GM19240 (cell line): ENCODE results near the gene PARL.

Experiments used
- DNase-seq: peaks from one replicate; pipeline ENCODE4 v3.0.0; 2011; ENCODE audit warnings: low spot score; ENCODE audit not compliant: insufficient read length

PARL gene

DNA sequence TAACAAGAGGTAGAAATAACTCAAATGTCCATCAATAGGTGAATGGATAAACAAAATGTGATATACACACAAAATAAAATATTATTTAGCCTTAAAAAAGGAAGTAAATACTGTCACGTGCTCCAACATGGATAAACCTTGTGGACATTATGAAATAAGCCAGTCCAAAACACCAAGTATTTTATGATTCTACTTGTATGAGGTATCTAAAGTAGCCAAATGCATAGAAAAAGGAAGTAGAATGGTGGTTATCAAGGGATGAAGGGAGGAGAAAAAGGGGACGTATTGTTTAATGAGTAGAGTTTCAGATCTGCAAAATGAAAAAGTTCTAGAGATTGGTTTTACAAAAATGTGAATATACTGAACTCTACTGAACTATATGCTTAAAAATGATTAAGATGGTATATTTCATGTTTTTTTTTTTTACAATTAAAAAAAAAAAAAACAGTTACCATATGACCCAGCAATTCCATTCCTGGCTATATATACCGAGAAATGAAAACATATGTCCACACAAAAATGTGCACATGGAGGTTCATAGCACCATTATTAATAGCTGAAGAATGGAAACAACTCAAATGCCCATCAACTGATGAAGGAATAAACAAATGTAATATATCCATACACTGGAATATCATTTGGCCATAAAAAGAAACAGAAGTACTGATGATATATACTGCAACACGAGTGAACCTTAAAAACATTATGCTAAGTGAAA is 30.2 kb downstream of the PARL start:
- DNase-seq: no peak

DNA sequence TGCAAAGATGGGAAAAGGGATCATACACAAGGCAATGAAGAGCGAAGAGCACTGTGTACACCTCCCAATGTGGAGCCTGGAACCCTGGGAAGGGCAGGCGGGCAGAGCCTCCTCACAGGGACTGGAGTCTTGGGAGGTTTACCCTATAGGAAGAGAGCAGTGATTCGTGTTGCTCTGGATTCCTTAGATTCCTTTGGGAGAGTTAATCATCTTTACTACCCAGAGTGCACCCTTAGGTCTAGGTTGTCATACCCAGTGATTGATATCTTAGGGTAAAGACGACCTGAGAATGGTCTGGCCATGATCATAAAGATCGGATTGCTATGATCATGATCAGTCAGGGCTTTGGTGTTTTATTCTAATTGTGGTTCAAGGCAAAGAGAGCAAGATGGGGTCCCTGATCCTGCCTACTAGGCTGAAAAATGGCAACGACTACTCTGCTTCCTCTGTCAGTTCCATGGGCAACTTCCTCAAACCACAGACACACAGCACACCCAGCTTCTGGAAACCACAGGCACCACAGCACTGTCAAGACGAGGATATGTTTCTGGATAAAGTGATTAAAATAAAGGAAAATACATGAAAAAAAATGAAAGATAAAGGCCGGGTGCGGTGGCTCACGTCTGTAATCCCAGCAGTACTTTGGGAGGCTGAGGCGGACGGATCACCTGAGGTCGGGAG is 38.9 kb downstream of the PARL start:
- no peak for DNase-seq

DNA sequence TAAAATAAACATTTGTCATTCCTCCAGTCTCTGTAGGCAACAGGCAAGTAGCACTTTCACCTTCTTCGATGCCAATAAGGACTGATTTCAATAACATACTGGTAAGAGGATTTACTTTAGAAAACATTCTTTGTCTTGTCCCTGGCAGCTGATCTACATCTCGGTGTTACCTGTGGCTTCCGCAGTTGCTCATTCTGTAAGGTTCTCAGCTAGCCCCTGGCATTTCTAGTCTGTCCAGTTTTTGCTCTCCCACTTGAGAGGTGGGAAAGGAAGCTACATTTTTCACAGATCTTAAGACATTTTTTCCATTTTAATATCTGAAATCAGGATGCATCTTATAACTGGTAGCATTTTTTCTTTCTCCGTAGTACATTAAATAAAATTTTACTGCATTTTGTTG is 39.6 kb downstream of the PARL start:
- DNase-seq: no peak

DNA sequence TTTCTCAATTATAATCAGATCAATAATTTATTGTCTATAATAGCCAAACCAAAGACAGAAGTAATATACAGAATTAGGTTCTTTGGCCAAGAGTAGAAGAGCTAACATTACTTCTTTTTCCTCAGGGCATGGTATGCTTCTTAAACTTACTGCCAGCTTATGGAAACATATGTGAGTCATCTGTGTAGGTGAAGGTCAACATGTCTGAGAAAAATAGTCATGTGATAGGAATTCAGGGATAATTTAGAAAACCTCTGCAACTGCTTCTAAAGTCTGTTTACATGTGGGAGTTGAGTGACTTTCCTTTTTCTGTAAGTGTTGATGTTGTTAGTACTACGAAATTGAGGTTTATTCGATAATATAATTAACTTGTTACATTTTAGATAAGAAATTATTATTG is 40.1 kb downstream of the PARL start:
- DNase-seq: no peak

DNA sequence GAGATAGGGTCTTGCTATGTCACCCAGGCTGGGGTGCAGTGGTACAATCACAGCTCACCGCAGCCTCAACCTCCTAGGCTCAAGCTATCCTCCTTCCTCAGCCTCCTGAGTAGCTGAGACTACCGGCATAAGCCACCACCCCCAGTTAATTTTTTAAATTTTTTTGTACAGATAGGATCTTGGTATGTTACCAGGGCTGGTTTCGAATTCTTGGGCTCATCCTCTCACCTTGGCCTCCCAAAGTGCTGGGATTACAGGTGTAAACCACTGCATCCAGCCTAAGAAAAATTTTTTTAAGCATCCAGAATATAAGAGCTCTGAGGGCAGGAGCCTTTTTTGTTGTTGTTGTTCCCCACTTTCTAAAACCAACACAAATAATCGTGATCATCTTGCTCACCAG is 44.9 kb downstream of the PARL start:
- no peak for DNase-seq

DNA sequence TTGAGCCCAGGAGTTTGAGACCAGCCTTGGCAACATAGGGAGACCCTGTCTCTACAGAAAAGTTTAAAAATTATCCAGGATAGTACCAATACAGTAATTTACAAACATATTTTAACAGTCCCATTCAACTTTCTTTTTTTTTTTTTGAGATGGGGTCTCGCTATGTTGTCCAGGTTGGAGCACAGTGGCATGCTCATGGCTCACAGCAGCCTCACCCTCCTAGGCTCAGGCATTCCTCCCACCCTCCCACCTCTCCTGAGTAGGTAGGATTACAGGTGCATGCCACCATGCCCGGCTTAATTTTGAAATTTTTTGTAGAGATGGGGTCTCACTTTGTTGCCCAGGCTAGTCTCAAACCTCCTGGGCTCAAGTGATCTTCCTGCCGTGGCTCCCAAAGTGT is 46.8 kb downstream of the PARL start:
- no peak for DNase-seq

DNA sequence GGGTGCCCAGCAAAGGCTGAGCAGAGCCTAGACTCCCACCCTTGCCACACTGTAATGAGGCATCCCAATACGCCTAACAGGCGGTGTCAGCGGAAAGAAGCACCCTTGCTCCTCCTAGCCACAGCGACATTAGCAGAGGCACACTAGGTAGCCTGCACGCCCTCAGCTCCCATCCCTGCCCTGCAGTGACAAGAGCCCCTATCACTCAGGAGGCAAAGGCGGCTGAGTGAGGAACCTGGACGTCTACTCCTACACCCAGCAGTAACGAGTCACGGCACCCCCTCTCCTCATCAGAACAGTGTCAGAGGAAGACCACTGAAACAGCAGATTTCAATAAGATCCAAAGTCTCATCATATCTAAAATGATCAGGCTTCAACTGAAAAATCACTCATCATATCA is 47.3 kb downstream of the PARL start:
- no peak for DNase-seq

DNA sequence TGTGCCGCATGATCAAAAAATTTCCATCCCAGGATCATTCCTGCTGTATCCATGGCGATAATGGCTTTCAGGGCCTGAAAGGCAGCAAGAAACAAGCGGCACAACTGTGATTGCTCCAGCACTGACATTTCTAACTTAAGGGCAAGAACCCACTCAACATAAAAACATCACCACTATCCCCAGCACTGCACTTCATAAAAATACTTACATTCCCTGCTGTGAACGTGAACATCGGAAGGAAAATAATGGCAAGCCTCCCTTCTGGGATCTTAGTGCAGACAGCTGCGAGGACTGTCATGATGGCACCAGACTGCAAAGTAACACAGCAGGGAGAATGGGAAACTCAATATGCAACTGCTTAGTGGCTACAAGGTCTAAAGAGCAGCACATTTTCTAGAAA is 51.2 kb downstream of the PARL start:
- no peak for DNase-seq

DNA sequence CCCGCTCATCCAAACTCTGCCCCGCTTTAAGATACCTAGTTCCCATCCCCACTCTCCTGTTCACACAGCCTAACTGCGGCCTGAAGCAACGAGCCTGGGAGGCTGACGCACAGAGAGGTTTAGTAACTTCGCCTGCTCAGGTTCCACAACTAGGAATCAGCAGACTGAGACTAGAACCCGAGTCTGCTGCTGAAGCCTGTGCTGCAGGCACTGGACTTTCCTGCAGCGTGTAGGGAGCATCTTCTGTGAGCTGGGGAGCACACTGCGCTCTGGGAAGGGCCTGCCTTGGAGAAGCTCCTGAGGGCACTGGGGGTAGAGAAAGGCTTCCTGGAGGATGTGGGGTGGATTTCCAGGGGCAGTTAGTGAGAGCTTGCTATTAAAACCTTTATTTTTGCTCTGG is 54.5 kb downstream of the PARL start:
- DNase-seq: no peak

DNA sequence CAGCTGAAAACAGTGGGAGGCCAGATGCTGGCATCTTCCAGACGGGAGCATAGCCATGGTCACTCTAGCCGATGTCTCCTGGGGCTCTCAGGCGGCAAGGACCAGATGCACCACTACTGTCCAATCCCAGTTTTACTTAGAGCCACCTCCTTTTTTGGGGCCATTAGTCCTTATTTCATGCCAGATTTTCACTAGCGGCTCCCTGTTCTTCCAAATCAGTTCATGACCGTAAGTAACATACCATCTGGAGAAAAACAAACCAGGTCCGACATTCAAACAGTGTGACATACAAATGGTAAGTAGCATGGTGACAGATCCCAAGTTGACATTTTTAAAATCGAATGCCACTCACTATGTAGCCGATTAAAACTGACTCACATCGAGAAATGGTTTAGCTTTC is 55.2 kb downstream of the PARL start:
- DNase-seq: no peak

DNA sequence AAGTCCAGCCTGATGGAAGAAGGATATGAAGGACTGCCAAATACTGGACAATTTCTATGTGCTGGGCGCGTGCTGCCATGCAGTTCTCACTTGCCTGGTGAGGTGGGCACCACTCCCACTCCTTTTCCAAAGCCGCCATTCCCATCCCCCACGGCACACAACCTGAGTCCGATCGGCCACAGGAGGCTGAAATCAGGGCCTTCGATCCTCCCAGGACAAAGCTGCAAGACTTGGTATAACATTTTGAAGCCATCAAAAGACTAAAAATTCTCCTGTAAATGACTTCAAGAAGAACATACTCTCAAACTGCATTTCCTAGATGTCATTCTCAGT is 56.2 kb downstream of the PARL start:
- no peak for DNase-seq

DNA sequence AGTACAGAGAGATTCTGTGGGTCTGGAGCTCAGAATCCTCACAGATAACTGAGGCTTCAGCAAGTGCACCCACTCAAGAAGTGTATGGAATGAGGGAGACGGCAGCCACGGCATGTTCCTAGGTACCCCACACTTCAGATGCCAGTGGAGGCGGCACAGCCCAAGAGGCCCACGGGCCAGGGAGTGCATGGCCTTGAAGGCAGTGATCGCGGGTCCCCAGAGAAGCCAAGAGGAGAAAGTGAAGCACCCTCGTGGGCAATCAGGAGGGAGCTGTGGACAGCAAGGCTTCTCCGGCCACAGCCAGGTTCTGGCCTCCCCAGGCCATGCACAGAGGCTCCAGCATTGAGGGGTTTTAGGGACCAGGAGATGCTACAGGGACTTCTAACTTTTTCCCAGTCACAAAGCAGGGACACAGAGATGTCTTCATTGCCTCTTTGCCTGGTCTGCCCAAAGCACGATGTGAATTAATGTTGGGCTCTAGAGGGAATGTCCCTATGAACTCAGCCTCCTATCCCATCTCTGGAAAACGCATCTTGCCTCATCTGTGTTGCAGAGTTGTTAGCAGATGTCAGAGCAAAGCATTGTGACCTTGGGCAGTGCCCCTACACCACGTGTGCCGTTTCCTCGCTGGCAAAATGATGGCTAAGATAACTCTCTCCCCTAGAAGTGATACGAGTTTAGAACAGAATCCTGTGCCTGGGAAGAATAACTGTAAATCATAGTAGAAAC is 56.7 kb downstream of the PARL start:
- DNase-seq: no peak

DNA sequence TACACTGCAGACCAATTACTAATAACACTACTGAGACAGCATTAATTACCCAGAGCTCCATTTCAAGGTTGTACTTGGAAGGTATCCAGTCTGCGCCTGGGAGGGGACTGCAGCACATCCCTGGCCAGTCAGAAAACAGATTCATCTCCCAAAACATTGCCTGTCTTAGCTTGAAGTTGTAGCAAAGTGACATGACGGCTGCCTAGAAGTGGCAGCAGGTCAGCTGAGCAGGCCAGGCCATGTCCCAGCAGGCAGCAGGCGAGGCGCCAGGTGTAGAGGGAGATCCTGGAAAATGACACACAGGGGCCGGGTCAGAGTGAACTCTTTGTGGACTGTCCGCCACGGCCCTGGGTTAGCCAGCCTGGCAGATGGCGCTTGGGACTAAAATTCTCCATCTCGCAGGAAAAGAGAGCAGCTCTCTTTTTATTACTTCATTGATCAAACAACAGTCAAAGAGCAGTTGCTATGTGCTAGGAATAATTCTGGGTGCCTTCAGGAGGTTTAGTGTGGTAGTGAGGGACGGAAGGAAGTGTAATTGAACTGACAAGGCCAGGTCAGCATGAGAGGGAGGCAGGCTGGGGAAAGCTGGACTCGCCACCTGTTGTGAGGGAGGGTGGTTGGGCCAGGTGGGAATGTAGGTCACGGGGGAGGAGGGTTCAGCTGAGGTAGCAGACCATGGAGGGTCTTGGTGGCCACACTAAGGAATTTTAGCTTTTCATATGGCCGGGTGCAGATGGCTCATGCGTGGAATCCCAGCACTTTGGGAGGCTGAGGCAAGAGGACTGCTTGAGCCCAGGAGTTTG is 58.0 kb downstream of the PARL start:
- no peak for DNase-seq

DNA sequence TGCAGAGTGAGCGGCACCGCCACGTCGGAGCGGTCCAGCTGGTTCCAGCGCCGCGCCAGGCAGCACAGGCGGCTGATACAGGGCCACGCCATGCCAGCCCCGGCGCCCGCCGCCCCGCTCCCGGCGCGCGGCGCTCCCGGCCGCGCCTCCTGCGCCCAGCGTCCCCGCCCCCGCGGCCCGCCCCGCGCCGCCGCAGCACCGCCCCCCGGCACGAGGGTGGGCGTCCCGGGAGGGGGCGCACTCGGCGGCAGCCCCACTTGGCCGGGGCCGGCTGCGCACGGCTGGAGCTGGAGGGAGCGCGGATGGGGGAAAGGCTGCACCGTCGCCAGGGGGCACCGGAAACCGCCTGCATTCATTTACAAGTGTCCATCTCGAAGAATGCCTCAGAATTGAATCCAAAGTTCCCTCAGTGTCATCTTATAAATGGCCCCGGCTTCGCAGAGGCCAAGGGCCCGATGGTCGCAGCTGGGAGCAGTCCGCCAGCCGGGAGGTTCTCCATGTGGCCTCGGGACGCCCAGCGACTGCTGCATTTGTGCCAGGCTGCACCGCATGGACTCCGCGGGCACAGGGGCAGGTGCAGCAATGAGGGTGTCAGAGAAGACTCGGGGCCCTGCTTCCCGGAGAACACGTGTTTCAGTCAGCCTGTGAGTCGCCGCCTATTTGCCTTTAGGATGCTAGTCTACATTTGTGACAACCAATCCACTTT is 59.1 kb downstream of the PARL start, which contains the start of gene MAP6D1:
Gene MAP6D1, minus strand, starts transcription at position 122 of the 706 bp plus-strand sequence. Its CDS starts 30 bp downstream, at position 92.
- no peak for DNase-seq

DNA sequence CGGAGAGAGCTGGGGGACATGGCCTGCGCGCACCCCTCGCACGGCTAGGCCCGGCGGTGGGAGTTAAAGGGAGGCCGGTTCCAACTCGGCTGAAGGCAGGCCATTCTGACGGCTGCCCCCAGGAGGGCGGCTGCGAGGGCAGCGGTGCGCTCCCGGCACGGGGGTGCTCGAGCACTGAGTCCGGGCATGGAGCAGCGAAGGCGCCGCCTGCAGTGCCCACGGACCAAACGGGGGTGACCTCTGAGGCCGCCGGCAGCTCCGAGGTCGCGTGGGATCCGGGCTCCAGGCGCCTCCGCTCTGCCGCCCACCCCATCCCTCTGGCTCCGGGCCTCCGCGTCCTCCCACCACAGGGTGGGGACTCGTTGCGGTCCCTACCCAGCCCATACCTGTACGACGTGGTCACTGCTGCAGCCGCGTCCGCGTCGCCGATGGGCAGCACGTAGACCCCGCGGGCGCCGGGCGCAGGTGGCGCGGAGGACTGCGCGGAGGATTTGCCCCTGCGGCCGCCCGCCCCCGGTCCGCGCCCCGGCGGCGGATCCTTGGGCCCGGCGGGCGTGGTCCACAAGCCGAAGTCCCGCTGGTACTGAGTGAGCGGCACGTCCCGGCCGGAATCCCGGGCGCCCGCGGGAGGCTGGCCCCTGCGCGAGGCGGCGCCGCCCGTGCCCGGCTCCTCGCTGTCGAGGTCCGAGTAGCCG is 59.8 kb downstream of the PARL start:
- no peak for DNase-seq

DNA sequence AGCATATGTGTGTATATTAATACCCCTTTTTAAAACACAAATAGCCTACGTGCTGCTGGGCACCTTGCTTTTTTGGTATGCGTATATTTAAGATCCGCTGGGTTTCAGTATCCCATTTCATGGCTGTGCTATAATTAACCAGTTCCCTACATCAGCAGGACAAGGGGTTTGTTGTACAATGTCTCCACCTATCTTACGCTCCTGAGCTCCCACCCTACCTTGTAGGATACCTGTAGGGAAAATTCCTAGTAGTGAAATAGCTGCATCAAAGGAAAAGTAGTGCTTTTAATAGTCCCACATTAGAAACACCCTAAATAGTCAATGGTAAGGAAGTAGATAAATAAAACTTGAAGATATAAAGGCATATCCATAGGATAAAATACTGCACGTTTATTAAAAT is 60.7 kb downstream of the PARL start:
- DNase-seq: no peak

DNA sequence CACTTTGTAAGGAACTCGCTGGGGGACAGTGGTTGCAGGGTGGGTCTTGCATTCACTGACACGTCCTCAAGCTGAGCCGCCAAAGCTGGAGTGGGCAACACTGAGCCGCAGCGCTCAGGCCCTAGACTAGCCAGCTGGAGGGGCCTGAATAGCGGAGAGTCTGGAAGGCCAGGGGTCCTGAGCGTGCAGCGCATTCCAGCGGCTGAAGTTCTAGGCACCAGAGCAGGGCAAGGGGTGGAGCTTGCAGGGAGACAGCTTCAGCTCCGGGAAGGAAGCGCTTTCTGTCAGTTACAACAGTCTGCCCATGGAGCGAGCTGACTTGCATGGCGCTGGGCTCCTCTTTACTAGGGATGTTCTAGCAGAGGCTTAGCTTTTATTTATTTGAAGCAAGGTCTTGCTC is 62.0 kb downstream of the PARL start:
- DNase-seq: no peak

DNA sequence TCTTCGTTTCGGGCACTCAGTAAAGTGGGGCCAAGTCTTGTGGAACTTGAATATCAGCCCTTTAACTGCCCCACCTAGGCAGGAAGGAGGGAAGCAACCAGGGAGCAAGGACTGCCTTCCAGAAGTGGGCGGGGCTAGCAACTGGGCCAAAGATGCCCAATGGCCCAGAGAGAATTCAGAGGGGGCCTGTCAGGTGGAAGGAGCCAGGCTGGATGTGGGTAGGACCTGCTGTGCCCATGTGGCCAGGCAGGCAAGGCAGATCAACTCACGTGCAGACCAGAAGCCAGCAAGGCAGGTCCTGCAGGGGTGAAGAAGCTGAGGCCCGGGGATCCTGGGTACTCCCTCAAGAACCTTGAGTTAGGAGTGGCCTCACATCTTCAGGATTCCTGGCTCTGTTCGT is 64.8 kb downstream of the PARL start:
- no peak for DNase-seq

DNA sequence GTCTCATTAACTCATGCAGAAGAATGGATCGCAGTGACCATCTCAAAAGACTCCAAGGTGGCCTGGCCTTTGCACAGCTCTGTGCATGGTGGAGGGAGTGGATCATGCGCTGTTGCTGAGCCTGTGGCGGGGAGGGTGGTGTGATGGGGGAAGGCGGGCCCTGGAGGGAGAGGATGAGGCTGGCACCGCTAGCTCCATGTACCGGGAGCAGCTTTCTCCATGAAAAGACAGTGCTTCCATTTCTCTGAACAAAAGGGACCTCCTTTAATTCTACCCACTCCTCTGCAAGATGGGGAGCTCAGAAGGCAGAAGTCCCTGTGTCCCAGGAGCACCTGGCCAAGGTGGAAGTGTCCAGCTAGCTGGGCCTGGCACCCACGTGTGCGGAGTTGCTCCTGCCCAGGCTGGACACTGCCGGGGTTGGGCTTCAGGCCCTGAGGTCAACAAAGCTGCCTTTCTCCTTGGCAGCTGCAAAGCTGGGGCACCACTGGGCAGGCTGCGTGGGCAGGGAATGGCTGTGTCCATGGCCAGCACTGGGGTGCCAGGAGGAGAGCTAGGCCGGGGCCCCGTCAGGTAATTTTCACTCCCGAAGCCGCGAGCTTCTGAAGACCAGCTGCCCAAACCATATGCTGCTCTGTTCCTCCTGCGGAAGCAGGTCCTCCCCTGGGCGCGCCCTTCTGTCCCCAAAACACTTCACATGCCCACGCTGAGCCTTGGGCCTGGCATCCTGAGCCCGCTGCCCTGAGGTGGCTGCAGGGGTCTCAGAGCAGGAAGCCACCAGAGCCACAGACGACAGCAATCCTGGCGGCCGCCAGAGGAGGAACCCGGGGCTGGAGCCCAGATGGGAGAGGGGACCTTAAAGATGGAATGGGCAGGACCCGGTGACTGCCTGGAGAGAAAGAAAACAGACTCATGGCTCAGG is 65.7 kb downstream of the PARL start:
- no peak for DNase-seq
